PC-9 (cell line): ENCODE results near the gene EIF3K. TPM values are rescaled to one million over a fixed set of nuclear protein-coding genes. Genes with fewer than 3 reads are reported as not detected.
"Not testable (repeated sequence)": the region's sequence is repeated elsewhere in the genome, so short reads cannot be mapped to it uniquely, and the experiment has no call there.

Experiments
- BruUV-seq: library from RNA; stranded (reverse); fragments of 400-500 nt; replicated peaks from 2 replicates; lab custom pipeline; 2021; lab: Mats Ljungman, UMichigan
- CTCF ChIA-PET: fragments of 300-600 bp; sonication (Branson Sonifier 250); formaldehyde crosslinking; loops from one replicate; lab custom pipeline; 2022; ENCODE audit warnings: antibody characterized with exemption; lab: Charles Lee
- POLR2A ChIA-PET: fragments of 300-600 bp; sonication (Branson Sonifier 250); formaldehyde crosslinking; loops from one replicate; lab custom pipeline; 2022; ENCODE audit warnings: antibody characterized with exemption; ENCODE audit not compliant: unreplicated experiment; lab: Charles Lee
- DNase-seq, 2 experiments: peaks; one replicate each; pipeline versions ENCODE4 v3.0.0 to v3.0.0-alpha.2; 2015 to 2022; ENCODE audit warnings: mixed read lengths in 1 of 2
- H2AFZ ChIP-seq: fragments of 200-600 bp; sonication (generic); 2 replicates; pipeline ENCODE4 v1.8.1; 2017; ENCODE audit warnings: antibody characterized with exemption
- H3F3A ChIP-seq: fragments of 200-600 bp; sonication (generic); 2 replicates; pipeline ENCODE4 v1.8.1; 2017; ENCODE audit warnings: antibody characterized with exemption, mild to moderate bottlenecking, low read depth; ENCODE audit not compliant: insufficient read depth
- H3K27ac ChIP-seq: fragments of 200-600 bp; sonication (generic); 2 replicates; pipeline ENCODE4 v1.6.1; 2016; ENCODE audit warnings: mixed run types
- H3K27me3 ChIP-seq: fragments of 200-600 bp; sonication (generic); 2 replicates; pipeline ENCODE4 v1.6.1; 2016; ENCODE audit warnings: low read depth, mixed run types; ENCODE audit not compliant: insufficient read depth
- H3K36me3 ChIP-seq: fragments of 200-600 bp; sonication (generic); 2 replicates; pipeline ENCODE4 v1.6.1; 2016; ENCODE audit warnings: low read depth, mixed run types
- H3K4me1 ChIP-seq: fragments of 200-600 bp; sonication (generic); replicated peaks from 2 replicates; pipeline ENCODE4 v1.6.1; 2016; ENCODE audit warnings: mixed run types; ENCODE audit not compliant: insufficient read depth
- H3K4me2 ChIP-seq: fragments of 200-600 bp; sonication (generic); 2 replicates; pipeline ENCODE4 v1.6.1; 2017; ENCODE audit warnings: mixed run types
- H3K4me3 ChIP-seq: fragments of 200-600 bp; sonication (generic); 2 replicates; pipeline ENCODE4 v1.6.1; 2016; ENCODE audit warnings: mixed run types
- H3K79me2 ChIP-seq: fragments of 200-600 bp; sonication (generic); 2 replicates; pipeline ENCODE4 v1.6.1; 2017; ENCODE audit warnings: low read depth, mixed run types
- H3K9me2 ChIP-seq: fragments of 200-600 bp; sonication (generic); 2 replicates; pipeline ENCODE4 v1.8.1; 2017; ENCODE audit warnings: mild to moderate bottlenecking; ENCODE audit not compliant: insufficient read depth
- H3K9me3 ChIP-seq: fragments of 200-600 bp; sonication (generic); 2 replicates; pipeline ENCODE4 v1.8.1; 2016; ENCODE audit warnings: low read depth; ENCODE audit not compliant: insufficient read depth
- H4K20me1 ChIP-seq: fragments of 200-600 bp; sonication (generic); 2 replicates; pipeline ENCODE4 v1.8.1; 2017; ENCODE audit not compliant: insufficient read depth
- EZH2 ChIP-seq: fragments of 200-600 bp; sonication (generic); IDR thresholded peaks from 2 replicates; pipeline ENCODE4 v1.8.0; 2017; ENCODE audit warnings: antibody characterized with exemption, low read depth
- intact Hi-C: fragments of 100-400 bp; cut with micrococcal nuclease; formaldehyde crosslinking; loops from one replicate; pipeline ENCODE4 v1.10.0; 2022; ENCODE audit not compliant: unreplicated experiment
- total RNA-seq: library from RNA; stranded (reverse); gene quantifications from 2 replicates; pipeline ENCODE4 v1.2.3, GENCODE V29; 2021
- TF ChIP-seq, protein P1 (sequence below): fragments of 200-600 bp; sonication (generic); conservative IDR thresholded peaks from 2 replicates; pipeline ENCODE4 v1.6.1; 2017; ENCODE audit warnings: mixed run types, antibody characterized with exemption, mild to moderate bottlenecking, moderate library complexity

EIF3K gene
- total RNA-seq, 1 experiment from 2014 or later, result 230 TPM

DNA sequence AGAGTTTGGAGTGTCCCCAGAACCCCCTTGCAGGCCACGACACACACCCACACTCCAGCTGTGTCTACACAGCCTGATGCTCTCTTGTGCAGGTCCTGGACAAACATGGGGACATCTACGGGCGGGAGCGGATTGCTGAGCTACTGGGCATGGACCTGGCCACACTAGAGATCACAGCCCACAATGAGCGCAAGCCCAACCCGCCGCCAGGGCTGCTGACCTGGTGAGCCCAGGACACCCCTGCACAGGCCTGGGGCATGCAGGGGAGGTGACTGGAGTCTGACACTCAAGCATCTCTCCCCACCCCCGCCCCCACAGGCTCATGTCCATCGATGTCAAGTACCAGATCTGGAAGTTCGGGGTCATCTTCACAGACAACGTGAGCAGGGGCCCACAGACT lies 41.2 kb upstream of the EIF3K start:
- no peak overlapping the region for H2AFZ ChIP-seq
- peaks cover 3% of the 10 kb centered on the region; the same call in 1 of the 2 replicates for H3F3A ChIP-seq
- H3K79me2 ChIP-seq, result no peaks in the 10 kb centered on the region
- H3K4me3 ChIP-seq, result no peak overlapping the region
- TF ChIP-seq, protein P1, sequence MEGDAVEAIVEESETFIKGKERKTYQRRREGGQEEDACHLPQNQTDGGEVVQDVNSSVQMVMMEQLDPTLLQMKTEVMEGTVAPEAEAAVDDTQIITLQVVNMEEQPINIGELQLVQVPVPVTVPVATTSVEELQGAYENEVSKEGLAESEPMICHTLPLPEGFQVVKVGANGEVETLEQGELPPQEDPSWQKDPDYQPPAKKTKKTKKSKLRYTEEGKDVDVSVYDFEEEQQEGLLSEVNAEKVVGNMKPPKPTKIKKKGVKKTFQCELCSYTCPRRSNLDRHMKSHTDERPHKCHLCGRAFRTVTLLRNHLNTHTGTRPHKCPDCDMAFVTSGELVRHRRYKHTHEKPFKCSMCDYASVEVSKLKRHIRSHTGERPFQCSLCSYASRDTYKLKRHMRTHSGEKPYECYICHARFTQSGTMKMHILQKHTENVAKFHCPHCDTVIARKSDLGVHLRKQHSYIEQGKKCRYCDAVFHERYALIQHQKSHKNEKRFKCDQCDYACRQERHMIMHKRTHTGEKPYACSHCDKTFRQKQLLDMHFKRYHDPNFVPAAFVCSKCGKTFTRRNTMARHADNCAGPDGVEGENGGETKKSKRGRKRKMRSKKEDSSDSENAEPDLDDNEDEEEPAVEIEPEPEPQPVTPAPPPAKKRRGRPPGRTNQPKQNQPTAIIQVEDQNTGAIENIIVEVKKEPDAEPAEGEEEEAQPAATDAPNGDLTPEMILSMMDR, result no peak
- no peak for TF ChIP-seq EZH2
- H3K27ac ChIP-seq, result no peak overlapping the region
- no peaks in the 10 kb centered on the region for H4K20me1 ChIP-seq
- H3K27me3 ChIP-seq, result no peaks in the 10 kb centered on the region
- H3K36me3 ChIP-seq, result no peaks in the 10 kb centered on the region
- H3K9me3 ChIP-seq, result no peaks in the 10 kb centered on the region
- no TSS peak for BruUV-seq
- peaks cover 10% of the 10 kb centered on the region for H3K4me1 ChIP-seq
- CTCF ChIA-PET, result interaction anchor here (0.6 kb wide), 1 partner anchor 9 kb away, joined by 4 read pairs; no protein-coding TSS in a partner anchor
- intact Hi-C loops, result no loop called here
- H3K4me2 ChIP-seq, result no peak overlapping the region
- H3K9me2 ChIP-seq, result no peaks in the 10 kb centered on the region
- POLR2A ChIA-PET, result no interaction called here
- no peak for DNase-seq

GRCh38 chr19:38579304-38579703 lies 39.7 kb upstream of the EIF3K start:
- H4K20me1 ChIP-seq, H3K27ac ChIP-seq, H3K9me3 ChIP-seq, H3K27me3 ChIP-seq, H3K4me2 ChIP-seq, H3F3A ChIP-seq, intact Hi-C loops, H3K4me1 ChIP-seq, BruUV-seq, H3K4me3 ChIP-seq, H3K36me3 ChIP-seq, H2AFZ ChIP-seq, H3K79me2 ChIP-seq, H3K9me2 ChIP-seq: not testable (repeated sequence)
- ChIA-PET POLR2A (interaction anchor here (0.6 to 0.7 kb wide), 8 partner anchors 10 to 1678 kb away, joined by 3 to 30 read pairs (median 6); partner anchors contain the start of gene NFKBIB), CTCF (interaction anchor here (0.5 to 1.0 kb wide), 5 partner anchors 40 to 907 kb away, joined by 3 to 16 read pairs (median 6); partner anchors contain the start of gene EIF3K)
- DNase-seq, result peak; percentile 84 to 92

DNA sequence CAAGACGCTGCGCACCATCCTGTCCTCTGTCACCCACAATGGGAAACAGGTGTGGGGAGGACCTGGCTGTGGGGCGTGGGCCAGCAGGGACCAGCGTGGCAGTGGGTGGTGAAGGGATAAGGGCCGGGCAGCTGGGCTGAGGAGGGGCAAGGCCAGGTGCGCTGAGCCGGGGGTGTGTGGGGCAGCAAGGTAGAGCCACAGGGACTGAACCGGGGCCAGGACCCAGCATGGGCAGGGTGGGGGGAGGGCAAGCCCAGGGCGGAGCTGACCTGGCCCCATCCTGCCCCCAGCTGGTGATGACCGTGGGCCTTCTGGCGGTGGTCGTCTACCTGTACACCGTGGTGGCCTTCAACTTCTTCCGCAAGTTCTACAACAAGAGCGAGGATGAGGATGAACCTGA lies 38.9 kb upstream of the EIF3K start:
- no TSS peak for BruUV-seq
- no peaks in the 10 kb centered on the region; the same call in 1 of the 2 replicates for H3F3A ChIP-seq
- H3K27me3 ChIP-seq, result no peaks in the 10 kb centered on the region
- intact Hi-C loops, result no loop called here
- H3K27ac ChIP-seq, result no peak overlapping the region
- no peak overlapping the region for H2AFZ ChIP-seq
- peaks cover 10% of the 10 kb centered on the region for H3K4me1 ChIP-seq
- no peak overlapping the region for H3K4me3 ChIP-seq
- H3K79me2 ChIP-seq, result no peaks in the 10 kb centered on the region
- ChIA-PET POLR2A (no interaction called here), CTCF (no interaction called here)
- no peak overlapping the region for H3K4me2 ChIP-seq
- no peaks in the 10 kb centered on the region for H3K36me3 ChIP-seq
- H3K9me2 ChIP-seq, result no peaks in the 10 kb centered on the region
- TF ChIP-seq, protein P1, result no peak
- no peak for TF ChIP-seq EZH2
- no peaks in the 10 kb centered on the region for H4K20me1 ChIP-seq
- no peak for DNase-seq
- no peaks in the 10 kb centered on the region for H3K9me3 ChIP-seq
